Measurements from ENCODE around the gene PSAP.
"Not testable (repeated sequence)": the region's sequence is repeated elsewhere in the genome, so short reads cannot be mapped to it uniquely, and the experiment has no call there.

The PSAP gene

GRCh38 chr10:71881647-71882355 lies 30.8 kb upstream of the PSAP start:
- DNase-seq (ENCODE audit: low spot score): no peak
- no peak for TF ChIP-seq CTCF (IDR thresholded peaks at IDR 0.05; ENCODE audit: borderline replicate concordance, control extremely low read depth, extremely low read depth, insufficient read depth, missing control alignments)
- in situ Hi-C loops (cut with MboI; ENCODE audit: low sequenced_read_pairs, unreplicated experiment): loop anchor here (10.0 kb wide), 1 partner anchor 47 kb away; no protein-coding TSS in a partner anchor

- in situ Hi-C loops (cut with MboI; ENCODE audit: low sequenced_read_pairs, unreplicated experiment): loop anchor here (10.0 kb wide), 1 partner anchor 46 kb away; no protein-coding TSS in a partner anchor
- DNase-seq (ENCODE audit: low spot score): not testable (repeated sequence)
These were observed 30.2 kb upstream of the PSAP start for GRCh38 chr10:71881307-71881624.

GRCh38 chr10:71880425-71881306 lies 29.6 kb upstream of the PSAP start:
- in situ Hi-C loops (cut with MboI; ENCODE audit: low sequenced_read_pairs, unreplicated experiment): loop anchor here (10.0 kb wide), 1 partner anchor 46 kb away; no protein-coding TSS in a partner anchor
- TF ChIP-seq CTCF (IDR thresholded peaks at IDR 0.05; ENCODE audit: borderline replicate concordance, control extremely low read depth, extremely low read depth, insufficient read depth, missing control alignments): no peak
- DNase-seq (ENCODE audit: low spot score): no peak

- no peak for TF ChIP-seq CTCF (IDR thresholded peaks at IDR 0.05; ENCODE audit: borderline replicate concordance, control extremely low read depth, extremely low read depth, insufficient read depth, missing control alignments)
- no peak for DNase-seq (ENCODE audit: low spot score)
- in situ Hi-C loops (cut with MboI; ENCODE audit: low sequenced_read_pairs, unreplicated experiment): no loop called here
These were observed 27.4 kb upstream of the PSAP start for GRCh38 chr10:71878327-71879034.

GRCh38 chr10:71877821-71878220 lies 26.8 kb upstream of the PSAP start:
- no peak for TF ChIP-seq CTCF (IDR thresholded peaks at IDR 0.05; ENCODE audit: borderline replicate concordance, control extremely low read depth, extremely low read depth, insufficient read depth, missing control alignments)
- in situ Hi-C loops (cut with MboI; ENCODE audit: low sequenced_read_pairs, unreplicated experiment): no loop called here

GRCh38 chr10:71874680-71875354 lies 23.8 kb upstream of the PSAP start:
- in situ Hi-C loops (cut with MboI; ENCODE audit: low sequenced_read_pairs, unreplicated experiment); DNase-seq (ENCODE audit: low spot score): not testable (repeated sequence)

More at GRCh38 chr10:71877821-71878220, 26.8 kb upstream of the PSAP start:
- DNase-seq (ENCODE audit: low spot score): no peak

- no peak for TF ChIP-seq CTCF (IDR thresholded peaks at IDR 0.05; ENCODE audit: borderline replicate concordance, control extremely low read depth, extremely low read depth, insufficient read depth, missing control alignments)
- DNase-seq (ENCODE audit: low spot score): peak; percentile 84
- in situ Hi-C loops (cut with MboI; ENCODE audit: low sequenced_read_pairs, unreplicated experiment): no loop called here
These were observed 22.6 kb upstream of the PSAP start for GRCh38 chr10:71873582-71874211.

GRCh38 chr10:71869601-71870000 lies 18.6 kb upstream of the PSAP start:
- DNase-seq (ENCODE audit: low spot score); in situ Hi-C loops (cut with MboI; ENCODE audit: low sequenced_read_pairs, unreplicated experiment): not testable (repeated sequence)
